Stromal cell of bone marrow (primary cell): ENCODE measurements around the gene NCBP3.
"Not testable (repeated sequence)": the region's sequence is repeated elsewhere in the genome, so short reads cannot be mapped to it uniquely, and the experiment has no call there.

Experiments used
- DNase-seq: peaks from one replicate; pipeline ENCODE4 v3.0.0-alpha.2; 2012; ENCODE audit warnings: low read depth

NCBP3 gene

DNA sequence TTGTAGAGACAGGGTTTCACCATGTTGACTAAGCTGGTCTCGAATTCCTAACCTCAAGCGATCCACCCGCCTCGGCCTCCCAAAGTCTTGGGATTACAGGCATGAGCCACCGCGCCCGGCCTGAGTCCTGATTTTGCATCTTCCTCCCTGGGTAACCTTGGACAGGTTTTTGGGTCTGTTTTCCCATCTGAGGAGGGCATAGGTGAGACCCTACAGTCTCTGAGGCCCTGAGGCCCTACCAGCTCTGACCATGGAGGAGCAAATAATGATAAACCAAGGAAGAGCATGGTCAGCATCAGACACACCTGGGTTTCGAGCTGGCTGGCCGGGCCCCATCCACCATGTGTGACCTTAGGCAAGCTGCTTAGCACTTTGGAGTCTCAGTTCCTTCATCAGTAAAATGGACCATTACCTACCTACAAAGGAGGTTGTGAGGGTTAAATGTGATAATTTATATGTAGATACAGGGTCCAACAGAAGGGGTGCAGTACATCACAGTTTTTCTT lies 1.2 kb upstream of the NCBP3 start:
- no peak for DNase-seq

DNA sequence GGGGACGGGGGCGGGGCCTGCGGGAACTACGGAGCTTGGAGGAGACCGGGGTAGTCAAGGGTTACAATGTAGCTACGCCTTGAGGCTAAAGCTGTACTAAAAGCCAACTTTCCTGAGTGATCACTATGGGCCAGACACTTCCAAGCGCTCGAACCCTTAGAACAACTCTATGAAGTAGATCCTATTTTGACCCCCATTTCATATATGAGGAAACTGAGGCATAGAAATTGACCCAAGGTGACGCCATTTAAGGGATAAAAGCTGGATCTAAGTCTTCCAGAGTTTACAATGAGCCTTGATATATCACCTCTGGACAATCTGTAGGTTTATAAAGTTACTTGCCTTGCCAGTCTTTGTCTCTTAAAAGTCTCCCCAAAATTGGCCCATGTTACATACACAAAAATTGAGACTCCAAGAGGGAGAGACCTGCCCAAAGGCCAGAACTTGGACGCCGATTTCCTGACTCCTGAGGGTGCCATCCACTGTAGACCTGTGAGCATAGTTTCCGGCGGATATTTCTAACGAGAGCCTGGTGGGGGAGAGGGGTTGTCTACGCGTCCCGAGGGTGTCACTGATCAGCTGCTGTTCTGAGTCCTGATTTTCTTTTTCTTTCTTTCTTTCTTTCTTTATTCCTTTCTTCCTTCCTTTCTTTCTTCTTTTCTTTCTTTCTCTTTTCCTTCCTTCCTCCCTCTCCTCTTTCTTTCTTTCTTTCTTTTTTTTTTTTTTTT lies 555 bp upstream of the NCBP3 start:
- no peak for DNase-seq

DNA sequence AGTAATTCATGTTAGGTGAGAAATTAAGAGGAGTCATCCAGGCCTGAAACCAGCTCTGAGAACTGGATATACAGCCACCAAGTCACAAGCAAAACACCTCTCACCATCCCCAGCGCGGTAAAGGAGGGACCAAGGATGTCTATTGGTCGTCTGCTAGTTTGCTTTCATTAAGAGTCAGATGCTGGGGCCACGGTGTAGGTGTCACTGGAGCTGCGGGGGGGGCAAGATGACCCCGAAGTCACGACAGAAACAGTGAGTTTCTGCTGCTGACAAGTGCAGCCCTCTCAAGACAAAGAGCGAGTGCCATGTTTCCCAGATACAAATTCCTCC lies 790 bp downstream of the NCBP3 start:
- no peak for DNase-seq

DNA sequence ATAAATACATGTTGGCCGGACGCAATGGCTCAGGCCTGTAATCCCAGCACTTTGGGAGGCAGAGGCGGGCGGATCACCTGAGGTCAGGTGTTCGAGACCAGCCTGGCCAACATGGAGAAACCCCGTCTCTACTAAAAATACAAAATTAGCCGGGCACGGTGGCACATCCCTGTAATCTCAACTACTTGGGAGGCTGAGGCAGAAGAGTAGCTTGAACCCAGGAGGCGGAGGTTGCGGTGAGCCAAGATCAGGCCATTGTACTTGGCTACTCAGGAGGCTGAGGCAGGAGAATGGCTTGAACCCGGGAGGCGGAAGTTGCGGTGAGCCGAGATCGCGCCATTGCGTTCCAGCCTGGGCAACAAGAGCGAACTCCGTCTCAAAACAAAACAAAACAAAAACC lies 1.5 kb downstream of the NCBP3 start:
- DNase-seq, result not testable (repeated sequence)

DNA sequence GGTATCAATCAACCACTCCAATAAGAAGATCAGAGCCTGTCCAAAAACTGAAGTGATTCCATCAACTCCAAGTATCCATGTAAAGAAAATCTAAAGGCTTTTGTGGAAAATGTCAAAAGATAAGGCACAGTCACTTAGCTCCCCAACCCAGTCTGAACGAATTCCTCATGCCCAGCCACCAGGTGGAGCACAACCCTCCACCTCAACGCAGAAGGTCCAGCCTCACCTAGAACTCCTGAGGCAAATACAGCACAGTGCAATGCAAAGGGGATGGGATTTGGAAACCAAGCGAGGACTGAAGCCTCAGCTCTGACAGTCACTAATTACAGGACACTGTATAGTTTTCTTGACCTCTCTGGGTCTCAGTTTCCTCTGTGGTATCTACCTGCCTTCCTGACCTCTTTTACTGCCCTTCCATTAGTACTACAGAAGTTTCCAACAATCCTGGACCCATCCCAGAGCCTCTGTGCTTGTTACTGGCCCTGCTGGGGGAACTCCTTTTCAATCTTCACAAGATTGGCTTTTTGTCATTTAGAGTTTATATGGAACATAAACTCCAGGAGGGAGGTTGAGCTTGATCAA lies 2.0 kb downstream of the NCBP3 start:
- no peak for DNase-seq

DNA sequence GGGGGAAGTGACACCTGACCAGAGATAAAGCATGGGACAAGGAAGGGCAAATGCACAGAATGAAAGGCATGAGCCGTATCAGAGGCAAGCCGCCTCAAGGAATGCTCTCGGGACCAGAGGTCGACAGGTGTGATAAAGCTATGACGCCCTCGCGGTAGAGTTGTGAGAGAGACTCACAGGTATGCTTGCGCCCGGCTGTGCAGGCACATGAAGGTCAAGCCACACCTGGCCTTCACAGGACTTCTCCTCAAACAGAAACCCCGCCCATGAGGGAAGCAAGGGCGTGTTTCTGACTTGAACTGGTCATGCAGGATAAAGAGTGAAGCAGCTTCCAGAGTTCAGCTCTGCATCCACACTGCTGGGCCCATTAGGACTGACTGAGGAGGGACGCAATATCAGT lies 7.8 kb downstream of the NCBP3 start:
- no peak for DNase-seq

DNA sequence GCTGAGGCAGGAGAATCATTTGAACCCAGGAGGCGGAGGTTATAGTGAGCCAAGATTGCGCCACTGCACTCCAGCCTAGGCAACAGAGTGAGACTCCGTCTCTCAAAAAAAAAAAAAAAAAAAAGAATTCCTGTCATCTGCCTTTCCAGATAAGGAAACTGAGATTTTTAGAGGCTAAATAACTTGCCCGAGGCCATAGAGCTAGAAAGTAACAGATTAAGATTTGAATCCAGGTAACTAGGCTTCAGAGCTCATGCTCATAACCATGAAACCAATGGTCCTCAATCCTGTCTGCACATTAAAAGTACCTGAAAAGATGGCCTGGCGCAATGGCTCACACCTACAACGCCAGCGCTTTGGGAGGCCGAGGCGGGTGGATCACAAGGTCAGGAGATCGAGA lies 9.5 kb downstream of the NCBP3 start:
- no peak for DNase-seq

DNA sequence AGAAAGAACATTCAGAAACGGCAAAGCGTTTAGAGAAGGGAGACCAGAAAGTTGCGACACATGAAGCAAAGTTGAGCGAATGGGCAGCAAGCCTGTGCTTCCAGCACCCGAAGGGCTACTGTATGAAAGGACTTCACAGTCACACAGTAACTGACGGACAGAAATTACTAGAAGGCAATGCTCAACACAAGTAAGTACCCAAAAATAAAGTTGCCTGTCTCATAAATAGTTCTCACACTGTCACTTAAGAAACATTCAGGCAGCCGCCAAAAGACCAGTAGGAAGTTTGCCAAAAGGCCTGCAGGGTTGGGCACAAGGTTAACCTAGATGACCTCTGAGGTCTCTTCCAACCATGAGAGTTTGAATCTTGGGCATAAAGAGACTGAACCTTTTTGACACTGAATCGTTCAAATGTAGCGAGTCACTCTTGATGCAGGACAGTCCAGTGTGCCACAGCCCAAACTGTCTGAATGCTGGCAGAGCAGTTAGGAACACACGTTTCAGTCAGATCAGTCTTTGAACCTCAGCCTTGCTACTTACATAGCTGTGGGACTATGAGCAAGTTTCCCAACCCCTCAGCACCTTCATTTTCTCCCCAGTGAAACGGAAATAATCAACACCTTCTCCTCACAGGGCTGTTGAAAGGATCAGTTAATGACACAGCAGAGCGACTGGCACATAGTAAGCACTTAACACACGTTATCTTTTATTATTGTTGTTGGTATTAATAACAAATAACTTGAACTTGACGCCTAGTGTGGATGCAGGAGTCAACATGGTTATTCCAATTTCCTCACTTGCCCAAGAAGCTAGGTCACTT lies 10.4 kb downstream of the NCBP3 start:
- no peak for DNase-seq

DNA sequence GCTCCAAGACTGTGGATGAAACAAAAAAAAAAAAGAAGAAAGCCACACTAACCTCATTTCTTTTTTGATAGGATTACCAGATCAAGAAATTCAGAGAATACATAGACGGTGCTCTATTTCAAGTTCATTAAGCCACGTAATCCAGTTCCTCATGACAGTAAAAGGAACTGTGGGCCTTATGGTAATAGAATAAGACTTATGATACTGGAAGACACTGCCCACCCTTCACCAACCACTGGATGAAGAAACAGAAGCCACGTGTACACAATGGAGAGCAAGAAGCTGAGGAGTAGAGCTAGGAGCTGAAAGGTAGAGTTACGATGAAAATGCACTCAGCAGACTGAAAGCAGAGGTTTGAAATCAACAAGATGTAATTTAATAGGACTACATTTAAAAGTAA lies 11.2 kb downstream of the NCBP3 start:
- no peak for DNase-seq

DNA sequence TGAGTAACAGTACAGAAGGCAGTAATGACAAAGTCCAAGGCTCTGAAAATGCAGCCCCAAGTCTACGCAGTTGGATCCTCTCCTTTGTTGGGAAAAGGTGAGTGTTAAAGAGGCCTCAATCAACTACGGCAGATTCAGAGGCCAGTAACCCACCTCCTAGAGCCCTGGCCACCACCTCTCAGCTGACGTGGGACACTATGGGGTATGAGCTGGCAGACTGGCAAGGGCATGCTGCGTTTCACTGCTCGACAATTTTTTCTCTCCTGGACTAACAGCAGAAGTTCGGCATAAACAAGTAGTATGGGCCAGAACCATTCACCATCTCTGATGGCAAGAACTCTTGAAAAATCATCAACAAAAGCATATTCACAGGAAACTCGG lies 17.2 kb downstream of the NCBP3 start:
- no peak for DNase-seq

DNA sequence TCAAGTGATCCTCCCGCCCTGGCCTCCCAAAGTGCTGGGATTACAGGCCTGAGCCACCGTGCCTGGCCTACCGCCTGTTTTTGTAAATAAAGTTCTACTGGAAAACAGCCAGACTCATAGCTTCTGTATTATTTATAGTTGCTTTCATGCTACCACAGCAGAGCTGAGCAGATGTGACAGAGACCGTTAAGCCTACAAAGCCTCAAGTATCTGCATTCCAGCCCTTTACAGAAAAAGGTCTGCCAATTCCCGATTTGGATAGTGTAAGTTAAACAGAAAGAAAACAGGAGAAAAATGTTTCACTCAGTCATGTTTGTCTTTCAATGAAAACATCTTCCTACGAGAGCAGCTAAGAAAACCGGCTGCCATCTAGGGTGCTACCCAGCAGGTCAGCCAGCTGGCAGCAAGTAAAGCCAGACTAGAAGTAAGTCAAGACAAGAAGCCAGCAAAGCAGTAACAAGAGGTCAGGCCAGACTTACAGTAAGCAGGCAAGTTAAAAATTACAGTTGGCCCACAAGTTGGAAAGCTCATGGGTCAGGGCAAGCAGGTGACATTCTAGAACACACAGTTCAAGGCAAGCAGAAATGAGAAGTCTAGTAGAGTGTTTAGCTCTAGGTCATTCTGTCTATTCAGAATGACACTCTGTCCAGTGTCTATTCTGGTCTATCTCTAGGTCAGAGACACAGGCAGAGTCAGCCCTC lies 17.7 kb downstream of the NCBP3 start:
- no peak for DNase-seq

DNA sequence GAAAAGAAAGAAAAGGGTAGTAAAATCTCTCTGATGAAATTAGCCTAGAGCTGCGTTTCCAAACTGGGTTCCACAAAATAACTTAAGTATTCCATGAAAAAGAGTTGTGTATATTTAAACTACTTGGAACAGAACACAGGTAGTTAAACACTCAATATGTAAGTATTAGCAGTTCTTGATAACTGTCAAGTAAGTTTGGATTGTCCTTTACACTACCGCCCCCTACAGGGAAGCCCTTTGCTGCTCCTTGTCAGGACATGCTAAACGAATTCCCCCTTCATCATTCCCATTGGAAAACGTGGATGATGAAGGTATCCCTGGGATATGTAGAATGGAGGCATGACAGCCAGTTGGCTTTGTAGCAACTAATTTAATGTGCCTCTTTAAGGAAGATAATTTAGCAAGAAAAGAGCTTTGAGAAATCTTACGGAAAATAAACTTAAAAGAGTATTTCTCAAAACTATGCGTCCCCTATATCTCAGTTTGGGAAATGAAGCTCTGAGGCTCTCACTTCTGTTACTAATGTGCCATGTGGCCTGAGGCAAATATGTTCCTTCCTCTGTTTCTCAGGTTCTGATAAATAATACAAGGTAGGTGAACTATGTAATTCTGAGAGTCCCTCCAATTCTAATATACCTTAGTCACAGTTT lies 18.8 kb downstream of the NCBP3 start:
- DNase-seq, result peak; percentile 55

DNA sequence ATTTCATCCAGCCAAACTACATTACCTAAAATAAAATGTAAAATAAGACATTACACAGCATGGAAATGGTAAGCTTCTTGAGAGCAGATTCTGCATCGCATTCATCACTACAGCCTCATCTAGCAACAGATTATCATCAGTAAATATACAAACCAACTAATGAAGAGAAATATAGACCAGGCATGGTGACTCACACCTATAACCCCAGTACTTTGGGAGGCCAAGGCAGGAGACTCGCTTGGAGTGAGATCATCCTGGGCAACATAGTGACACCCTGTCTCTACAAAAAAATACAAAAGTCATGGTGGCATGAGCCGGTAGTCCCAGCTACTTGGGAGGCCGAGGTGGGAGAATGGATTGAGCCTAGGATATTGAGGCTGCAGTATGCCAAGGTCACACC lies 19.9 kb downstream of the NCBP3 start:
- DNase-seq, result no peak

DNA sequence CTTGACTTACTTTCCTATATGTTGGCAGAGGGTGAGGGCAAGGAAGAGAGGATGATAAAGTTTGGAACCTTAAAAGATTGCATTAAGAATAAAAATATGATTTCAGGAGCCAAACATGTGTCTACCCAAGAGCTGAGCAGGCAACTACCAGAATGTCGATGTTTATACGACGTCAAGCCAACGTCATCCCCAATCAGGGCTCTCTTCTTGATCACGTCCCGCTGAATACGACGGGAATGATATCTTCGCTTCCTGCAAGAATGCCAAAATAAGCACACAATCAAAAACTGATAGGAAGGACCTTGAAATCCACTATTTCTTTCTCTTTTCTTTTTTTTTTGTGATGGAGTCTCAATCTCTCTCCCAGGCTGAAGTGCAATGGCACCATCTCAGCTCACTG lies 24.9 kb downstream of the NCBP3 start:
- no peak for DNase-seq

DNA sequence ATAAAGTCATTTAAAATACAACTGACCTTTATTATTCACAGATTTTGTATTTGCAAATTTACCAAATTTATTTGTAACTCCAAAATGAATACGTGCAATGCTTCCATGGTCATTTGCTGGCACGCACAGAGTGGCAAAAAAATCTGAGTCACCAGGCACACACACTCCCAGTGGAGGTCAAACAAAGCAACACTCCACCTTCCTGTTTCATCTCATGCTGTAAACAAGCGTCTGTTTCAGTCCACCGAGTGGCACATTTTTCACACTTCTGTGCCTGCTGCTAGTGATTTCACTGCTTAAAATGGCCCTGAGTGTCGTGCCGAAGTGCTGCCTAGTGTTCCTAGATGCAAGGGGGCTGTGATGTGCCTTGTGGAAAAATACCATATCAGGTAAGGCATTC lies 27.3 kb downstream of the NCBP3 start:
- DNase-seq, result no peak

DNA sequence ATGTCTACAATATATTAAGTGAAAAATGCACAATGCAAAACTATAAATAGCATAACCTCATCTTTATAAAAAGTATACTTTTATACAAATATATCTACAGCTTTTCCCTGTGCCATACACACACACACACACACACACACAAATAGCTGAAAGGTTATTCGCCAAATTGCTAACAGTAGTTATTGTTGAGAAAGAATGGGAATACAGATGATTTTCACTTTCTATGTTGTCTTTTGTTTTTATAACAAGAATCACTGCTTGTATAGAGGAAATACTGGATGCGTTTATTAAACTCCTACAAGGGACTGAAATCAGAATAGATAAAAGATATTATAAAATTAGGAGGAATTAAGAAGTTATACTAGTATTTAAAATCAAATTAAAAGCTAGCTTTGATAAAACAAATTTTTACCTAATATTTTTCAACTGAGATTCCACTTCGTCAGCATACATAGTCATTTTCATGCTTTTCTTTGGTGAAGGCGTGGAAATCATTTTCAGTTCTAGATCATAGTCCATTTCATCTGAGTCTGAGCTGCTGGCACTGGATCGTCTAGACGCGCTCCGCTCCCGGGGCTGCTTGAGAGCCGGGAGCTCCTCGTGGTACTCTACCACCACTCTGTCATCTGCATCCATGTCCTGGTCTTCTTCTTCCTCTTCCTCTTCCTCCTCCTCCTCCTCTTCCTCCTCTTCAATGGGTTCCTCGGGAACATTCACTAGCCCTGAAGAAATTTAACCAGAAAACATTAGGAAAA lies 28.0 kb downstream of the NCBP3 start:
- no peak for DNase-seq

DNA sequence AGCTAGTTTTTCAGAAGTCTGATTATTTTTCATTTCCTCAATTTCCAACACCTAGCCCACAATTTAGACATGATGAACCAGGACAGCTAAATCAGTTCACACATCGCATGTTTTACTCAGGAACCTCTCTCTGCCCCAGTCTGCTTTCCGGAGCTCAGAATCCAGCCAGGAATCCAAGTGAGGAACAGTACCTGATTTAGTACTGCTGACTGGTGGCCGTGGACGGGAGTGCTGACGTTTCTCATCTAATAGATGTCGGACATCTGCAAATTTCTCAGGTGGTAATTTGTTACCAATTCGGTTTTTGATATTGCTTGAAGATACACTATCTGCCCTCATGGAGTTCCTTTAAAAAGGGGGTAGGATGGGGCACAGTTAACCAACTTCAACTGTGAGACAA lies 30.1 kb downstream of the NCBP3 start:
- no peak for DNase-seq

DNA sequence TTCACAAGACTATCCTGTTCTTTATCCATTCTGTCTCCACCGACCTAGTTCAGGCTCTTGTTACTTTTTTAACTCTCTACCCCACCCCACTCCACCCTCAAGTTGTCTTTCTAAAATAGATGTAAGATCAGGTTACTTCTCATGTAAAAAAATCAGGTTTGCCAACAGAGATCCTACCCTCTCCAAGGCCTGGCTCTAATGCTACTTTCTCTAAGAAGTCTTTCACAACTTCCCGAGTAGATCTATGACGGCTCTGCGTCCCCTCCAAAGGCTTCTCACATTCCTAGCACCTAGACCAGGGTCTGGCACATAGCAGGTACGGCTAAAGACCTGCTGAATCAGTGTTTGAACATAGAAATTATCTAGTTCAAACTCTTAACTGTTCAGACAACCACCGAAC lies 30.9 kb downstream of the NCBP3 start:
- DNase-seq, result no peak

DNA sequence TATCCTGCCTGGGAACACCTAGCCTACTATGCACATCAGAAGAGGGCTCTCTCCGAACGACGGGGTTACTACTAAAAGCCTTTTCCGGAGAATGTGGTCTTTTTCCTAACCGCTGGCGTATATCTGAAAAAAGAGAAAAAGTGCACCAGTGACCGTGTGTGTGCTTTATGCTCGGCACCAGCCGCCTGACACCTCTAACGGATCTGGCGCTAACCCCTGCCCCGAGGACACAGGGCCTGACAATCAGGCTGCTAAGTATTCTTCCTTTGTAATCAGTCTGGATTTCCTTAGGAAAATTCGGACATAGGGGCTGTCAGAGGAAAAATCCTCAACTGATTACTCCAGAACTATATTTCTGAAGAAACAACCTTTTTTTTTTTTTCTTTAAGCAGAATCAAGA lies 31.7 kb downstream of the NCBP3 start:
- DNase-seq, result no peak

DNA sequence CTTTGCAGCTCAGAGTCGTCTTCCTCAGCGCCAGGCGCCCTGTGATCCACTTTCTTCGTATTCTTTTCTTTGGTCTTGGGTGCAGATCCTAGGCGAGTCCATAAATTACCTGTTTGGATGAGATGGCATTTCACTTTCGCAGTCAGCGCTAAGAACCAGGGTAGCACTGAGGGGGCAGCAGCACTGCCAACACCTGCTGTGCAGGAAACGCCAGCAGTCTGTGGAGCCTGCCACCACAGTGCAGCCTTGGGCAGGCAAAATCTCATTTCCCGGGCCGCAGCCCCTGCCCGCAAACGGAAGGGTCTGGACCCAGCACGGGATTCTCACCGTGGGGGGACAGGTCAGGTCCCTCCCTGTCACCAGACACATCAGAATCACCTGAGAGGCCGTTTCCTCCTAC lies 32.9 kb downstream of the NCBP3 start:
- DNase-seq, result no peak

DNA sequence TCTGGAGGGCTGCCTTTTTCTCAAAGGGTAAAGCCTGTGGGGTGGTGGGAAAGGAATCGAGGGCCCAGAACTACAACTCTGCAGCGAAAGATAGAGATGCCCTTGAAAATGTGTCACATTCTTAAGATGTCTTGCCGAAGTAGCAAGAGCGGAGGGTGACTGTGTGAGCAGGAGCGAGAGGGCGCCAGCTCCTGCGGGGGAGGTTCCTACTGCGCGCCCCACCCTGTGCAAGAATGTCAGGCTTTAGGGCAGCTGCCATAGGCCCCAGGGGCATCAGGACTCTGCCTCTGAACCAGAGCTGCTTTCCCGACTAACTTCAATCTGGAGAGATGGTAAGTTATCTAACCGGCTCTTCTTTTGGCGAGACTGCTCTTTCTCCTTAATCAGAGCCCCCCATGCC lies 33.3 kb downstream of the NCBP3 start:
- DNase-seq, result no peak

DNA sequence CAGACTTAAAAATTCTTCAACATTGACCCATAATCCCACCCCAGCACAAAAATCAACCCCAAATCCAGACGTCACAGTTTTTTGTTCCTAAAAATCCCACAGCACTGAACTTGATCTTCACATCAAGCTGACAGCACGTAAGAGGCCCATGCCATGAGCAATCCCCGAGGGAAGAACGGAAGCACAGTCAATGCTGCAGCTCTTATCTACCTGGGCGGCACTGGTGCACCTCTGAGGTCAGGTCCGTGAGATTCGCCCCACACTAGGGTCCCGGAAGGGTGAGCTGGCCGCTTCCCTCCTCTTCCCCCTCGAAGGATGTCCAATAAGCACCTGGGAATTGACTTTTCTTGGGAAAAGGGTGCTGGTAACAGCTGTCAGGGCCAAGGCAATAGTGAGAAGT lies 33.8 kb downstream of the NCBP3 start:
- no peak for DNase-seq
